GM12878 (cell line): ENCODE results near the gene CASR. TPM values are rescaled to one million over a fixed set of nuclear protein-coding genes. Genes with fewer than 3 reads are reported as not detected.

Experiments
- ASH2L ChIP-seq: fragments of 300-600, 200-600 bp; sonication (generic); IDR thresholded peaks from 2 replicates; pipeline ENCODE4 v1.6.1; 2017; ENCODE audit warnings: low read depth, mild to moderate bottlenecking, borderline replicate concordance
- CHD1 ChIP-seq: IDR thresholded peaks from 2 replicates; pipeline ENCODE4 v1.6.1; 2012; ENCODE audit warnings: low read depth, low read length, improper control_type of control experiment
- CUX1 ChIP-seq: IDR thresholded peaks from 2 replicates; pipeline ENCODE4 v1.6.1; 2012; ENCODE audit warnings: improper control_type of control experiment, low read depth, low read length; ENCODE audit not compliant: insufficient replicate concordance
- HDAC6 ChIP-seq: fragments of 200-600 bp; sonication (generic); IDR thresholded peaks from one replicate; pipeline ENCODE4 v1.8.0; 2017; ENCODE audit warnings: antibody characterized with exemption; ENCODE audit not compliant: unreplicated experiment
- IRF4 ChIP-seq: IDR thresholded peaks from 2 replicates; pipeline ENCODE4 v1.6.1; 2011; ENCODE audit warnings: low read depth, low read length
- JUNB ChIP-seq: IDR thresholded peaks from 2 replicates; pipeline ENCODE4 v1.6.1; 2016; ENCODE audit warnings: antibody characterized with exemption, mild to moderate bottlenecking
- MYB ChIP-seq: fragments of 150-350 bp; IDR thresholded peaks from 2 replicates; pipeline ENCODE4 v1.6.1; 2014; ENCODE audit warnings: mild to moderate bottlenecking, low read depth, low read length, borderline replicate concordance
- SIN3A ChIP-seq: IDR thresholded peaks from 2 replicates; pipeline ENCODE4 v1.6.1; 2012; ENCODE audit warnings: low read depth, low read length, improper control_type of control experiment
- TAF1 ChIP-seq: IDR thresholded peaks from 2 replicates; pipeline ENCODE4 v1.6.1; 2011; ENCODE audit warnings: mild to moderate bottlenecking, low read depth, low read length, borderline replicate concordance
- TCF12 ChIP-seq: IDR thresholded peaks from 2 replicates; pipeline ENCODE4 v1.6.1; 2011; ENCODE audit warnings: low read depth, mild to moderate bottlenecking, low read length
- USF2 ChIP-seq: IDR thresholded peaks from 2 replicates; pipeline ENCODE4 v1.6.1; 2011; ENCODE audit warnings: low read depth, low read length, improper control_type of control experiment, borderline replicate concordance
- ZNF384 ChIP-seq: IDR thresholded peaks from 2 replicates; pipeline ENCODE4 v1.6.1; 2012; ENCODE audit warnings: low read depth, mild to moderate bottlenecking, low read length, improper control_type of control experiment, borderline replicate concordance
- polyA plus RNA-seq, 11 experiments: library from polyadenylated mRNA; depleted of rRNA in 4 of 11; unstranded in 6 of 11; stranded (reverse) in 5 of 11; fragments of >200 nt; fragmentation: Nextera tagmentation in 4 of 11; fragmentation: Illumina TruSeq in 1 of 11; extraction: Ambion mirVana in 4 of 11; extraction: Trizol in 1 of 11; gene quantifications; 1 replicate in 1 of 11; 2 replicates in 10 of 11; pipeline versions ENCODE4 v1.2.1 to v1.2.3, GENCODE V29; 2011 to 2016; ENCODE audit warnings: inconsistent platforms in 2 of 11, missing spikeins in 2 of 11, low read depth in 1 of 11
- total RNA-seq, 4 experiments: library from RNA; depleted of rRNA in 3 of 4; stranded (reverse); fragments of >200 nt in 3 of 4; fragmentation: Illumina TruSeq in 1 of 4; extraction: Trizol in 1 of 4; gene quantifications; 2 replicates each; pipeline versions ENCODE4 v1.2.1 to v1.2.3, GENCODE V29; 2013 to 2021

CASR gene
- total and polyA plus RNA-seq, 10 of the 15 experiments (the other 5 are each of a cell fraction or from before 2014, with no cell fraction given) = 0.04 to 0.37 (median 0.11) TPM

DNA sequence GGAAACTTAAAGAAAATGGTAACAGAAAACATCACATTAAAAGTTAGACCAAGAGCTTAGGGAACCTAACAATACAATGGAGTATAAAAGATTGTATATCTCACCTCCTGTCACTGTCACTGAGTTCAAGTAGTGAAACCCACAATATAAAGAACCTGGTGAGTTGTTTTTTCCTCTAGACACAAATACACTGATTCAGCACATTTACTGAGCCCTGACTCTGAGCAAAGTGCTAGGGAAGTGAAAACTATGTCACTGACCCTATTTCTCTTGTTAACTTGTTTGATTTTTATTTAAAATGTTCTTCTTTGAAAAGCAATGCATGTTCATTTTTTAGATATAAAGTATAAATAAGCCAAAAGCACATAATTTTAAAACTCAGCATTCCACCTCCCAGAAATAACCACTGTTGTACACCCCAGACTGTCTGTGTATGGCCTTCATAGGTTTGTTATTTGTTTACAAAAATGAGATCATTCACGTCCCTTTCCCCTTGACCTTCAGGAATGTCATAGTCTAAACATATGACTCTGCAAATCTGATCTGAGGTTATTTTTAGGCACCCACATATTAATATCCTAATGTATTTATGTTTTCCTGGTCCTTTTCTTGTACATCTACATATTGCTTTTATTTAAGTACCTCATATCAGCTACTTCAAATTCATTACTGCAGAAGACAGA lies 72.4 kb downstream of the CASR start (continued):
- TF ChIP-seq JUNB (no peak; the same call in 1 of the 2 replicates), CUX1 (no peak), CHD1 (no peak), TCF12 (no peak), ASH2L (no peak), ZNF384 (no peak), SIN3A (no peak), TAF1 (no peak), MYB (no peak), USF2 (no peak), HDAC6 (no peak), IRF4 (no peak)
